M059J (cell line): ENCODE data around the gene DKKL1. TPM values are rescaled to one million over a fixed set of nuclear protein-coding genes. Genes with fewer than 3 reads are reported as not detected.

Experiments
- DNase-seq: peaks from one replicate; pipeline ENCODE4 v3.0.0-alpha.2; 2012; ENCODE audit warnings: low read depth
- total RNA-seq: library from RNA; depleted of rRNA; stranded (reverse); fragments of >200 nt; shearing (Covaris generic); gene quantifications from 2 replicates; pipeline ENCODE4 v1.2.3, GENCODE V29; 2014

The DKKL1 gene
- total RNA-seq, 1 experiment from 2014 or later, result not detected

DNA sequence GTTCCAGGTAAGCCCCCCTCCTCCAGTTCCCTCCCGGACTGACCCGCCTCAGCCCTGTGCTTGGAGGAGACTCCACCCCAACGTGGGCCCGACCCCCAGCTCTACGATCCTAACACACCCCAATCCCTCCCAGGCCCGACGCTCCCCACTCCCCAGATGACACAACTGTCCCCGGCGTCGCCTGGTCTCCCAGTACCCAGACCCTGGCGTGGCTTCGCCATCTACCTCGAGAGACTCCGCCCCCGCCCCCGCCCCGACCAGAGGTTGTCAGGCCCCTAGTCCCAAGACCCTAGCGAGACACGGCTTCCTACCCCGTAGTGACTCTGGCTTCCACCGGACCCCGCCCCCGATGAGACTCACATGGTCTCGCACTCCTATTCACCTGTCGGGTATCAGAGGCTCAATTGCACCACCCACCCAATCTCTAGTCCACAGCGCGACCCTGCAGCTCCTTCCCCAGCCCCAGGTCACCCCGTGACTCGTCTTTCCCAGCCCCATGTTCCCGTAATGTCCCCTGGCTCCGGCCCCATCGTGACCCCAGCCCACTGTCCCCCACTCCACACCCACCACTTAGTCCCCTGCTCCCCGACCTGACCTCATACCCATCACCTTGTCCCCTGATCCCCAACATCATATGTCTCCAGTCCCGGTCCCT is 25.5 kb upstream of the DKKL1 start:
- no peak for DNase-seq

DNA sequence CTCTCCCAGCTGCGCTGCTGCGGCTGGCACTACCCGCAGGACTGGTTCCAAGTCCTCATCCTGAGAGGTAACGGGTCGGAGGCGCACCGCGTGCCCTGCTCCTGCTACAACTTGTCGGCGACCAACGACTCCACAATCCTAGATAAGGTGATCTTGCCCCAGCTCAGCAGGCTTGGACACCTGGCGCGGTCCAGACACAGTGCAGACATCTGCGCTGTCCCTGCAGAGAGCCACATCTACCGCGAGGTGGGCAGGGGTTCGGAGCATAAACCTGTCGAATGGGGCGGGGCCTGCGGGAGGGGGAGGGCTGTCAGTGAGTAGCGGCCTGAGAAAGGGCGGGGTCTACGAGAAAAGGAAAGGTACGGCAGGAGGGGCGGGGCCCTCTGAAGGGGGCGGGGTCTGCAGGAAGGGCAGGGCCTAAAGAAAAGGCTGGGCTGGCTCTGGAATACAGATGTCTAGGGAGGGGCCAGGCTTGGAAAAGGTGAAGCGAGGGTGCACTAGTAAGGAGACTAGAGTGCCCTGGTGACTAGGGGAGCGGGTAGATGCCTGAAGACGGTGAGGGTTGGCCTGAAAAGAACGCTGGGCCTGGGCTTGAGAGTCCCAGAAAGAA is 24.9 kb upstream of the DKKL1 start:
- DNase-seq, result no peak

DNA sequence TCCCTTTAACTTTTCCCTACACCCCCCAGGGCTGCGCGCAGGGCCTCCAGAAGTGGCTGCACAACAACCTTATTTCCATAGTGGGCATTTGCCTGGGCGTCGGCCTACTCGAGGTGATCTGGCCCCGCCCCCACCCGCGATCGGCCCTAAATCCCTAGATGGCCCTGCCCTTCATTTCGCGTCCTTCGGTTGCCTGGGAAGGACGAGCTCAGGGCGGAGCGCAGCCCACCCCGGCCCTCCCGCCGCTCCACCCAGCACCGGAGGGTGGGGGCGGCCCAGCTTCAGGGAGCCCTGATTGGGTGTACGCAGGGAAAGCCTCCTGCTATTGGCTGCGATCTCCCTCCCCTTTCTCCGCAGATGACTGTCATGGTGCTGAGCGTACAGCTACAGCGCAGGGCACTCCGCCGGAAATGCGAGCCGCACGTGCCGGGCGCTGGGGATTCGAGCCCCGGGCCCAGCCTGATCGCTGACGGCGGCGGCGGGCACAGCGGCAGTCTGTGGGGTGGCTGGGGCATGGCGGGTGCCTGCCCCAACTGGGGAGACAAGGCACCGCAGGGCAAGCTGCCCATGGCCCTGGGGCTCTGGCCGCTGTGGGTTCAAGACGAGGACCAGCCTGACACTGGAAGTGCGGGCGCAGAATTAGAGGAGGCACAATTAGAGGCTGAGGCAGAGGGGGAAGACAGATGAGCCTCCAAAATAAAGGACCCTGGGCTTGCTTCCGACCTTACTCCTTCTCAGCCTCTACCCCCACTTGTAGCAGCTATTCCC is 24.2 kb upstream of the DKKL1 start:
- peak; percentile 75 for DNase-seq

DNA sequence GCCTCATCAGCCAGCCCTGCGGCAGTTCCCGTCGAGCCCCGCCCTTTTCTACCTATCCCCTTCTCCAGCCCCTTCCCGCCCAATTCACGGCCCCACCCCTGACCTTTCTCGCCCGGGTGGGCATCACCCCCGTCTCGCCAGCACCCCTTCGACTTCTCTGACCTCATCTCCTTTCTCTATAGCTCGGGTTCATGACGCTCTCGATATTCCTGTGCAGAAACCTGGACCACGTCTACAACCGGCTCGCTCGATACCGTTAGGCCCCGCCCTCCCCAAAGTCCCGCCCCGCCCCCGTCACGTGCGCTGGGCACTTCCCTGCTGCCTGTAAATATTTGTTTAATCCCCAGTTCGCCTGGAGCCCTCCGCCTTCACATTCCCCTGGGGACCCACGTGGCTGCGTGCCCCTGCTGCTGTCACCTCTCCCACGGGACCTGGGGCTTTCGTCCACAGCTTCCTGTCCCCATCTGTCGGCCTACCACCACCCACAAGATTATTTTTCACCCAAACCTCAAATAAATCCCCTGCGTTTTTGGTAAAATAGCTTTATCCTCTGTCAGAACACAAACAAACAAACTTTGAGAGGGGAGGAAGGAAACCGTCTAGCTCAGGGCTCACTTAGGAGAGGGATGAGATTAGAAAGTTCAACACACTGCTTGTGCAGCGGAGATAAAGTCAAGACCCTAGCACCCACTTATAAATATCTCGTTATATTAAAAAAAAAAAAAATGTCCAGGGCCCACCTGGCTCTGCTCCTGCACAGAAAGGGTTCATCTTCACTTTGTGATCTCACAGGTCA is 23.4 kb upstream of the DKKL1 start:
- peak; percentile 12 for DNase-seq

DNA sequence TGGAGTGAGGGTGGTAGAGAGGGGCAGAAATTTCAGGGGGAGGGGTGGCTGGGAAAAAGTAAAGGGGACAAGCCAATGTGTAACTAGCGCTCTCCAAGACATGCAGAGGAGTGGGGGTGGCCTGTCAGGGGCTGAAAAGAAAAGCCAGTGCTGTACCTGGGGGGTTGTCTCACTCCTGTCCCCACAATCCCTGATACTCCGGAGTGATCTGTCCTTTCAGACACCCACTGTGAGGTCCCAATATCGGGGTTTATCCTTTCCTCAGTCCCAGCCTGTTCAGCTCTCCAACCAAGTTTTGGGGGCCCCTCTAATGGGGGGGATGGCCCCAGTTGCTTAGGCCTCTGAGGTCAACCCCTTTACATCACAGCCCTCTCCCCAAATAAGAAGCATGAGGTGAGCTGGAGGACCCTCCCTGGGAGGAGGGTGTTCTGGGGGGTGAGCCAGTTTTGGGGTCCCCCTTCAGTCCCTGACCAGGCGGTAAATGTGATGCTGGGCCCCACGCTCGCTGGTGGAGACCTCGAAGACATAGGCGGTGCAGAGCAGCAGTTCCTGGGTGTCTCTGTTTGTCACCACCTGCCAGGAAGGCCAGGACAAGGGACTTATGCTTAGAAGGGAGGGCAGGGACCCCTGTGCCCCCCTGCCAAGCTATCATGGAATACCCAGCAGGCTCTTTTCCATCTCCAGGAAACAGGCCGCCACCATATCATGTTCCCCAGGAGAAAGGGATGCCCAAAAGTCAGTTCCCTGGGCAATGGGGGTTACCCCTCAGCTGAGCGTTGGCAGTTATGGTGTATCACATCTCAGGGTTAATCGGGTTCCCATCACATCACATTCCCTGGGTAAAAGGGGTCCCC is 22.6 kb upstream of the DKKL1 start:
- DNase-seq, result no peak

DNA sequence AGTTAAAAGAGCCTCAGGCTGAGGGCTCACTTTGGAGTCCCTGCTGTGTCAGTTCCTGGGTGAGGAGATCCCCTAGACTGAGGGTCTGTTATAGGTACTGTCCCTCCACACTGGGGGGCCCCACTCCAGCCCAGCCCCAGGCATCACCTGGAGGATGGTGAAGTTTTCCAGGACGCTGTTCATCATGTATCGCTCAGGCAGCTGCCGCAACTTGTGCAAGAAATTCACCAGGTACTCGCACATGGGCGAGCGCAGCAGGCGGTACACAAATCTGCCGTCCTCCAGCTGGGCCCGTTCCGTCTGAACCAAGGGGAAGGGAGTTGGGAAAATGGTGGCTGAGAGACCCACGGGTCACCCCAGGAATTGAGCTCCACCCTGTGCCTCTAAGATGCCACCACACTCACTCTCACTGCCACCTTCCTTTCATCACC is 21.4 kb upstream of the DKKL1 start:
- no peak for DNase-seq

DNA sequence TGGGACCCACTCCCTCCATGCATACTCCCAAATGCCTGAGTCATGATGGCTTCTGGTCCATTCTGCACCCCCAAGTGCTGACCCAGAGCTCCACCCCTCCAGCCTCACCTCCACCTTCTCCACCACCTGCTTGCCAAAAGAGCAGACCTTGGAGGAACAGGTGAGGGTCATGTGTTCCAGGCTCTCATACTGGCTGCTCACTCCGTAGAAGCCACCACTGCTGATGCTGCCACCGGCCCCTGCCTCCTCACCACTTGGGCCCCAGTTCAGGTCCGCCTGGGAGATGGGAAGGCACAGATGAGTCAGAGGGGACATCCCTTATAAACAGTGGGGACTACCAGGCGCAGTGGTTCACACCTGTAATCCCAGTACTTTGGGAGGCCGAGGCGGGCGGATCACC is 20.6 kb upstream of the DKKL1 start:
- DNase-seq, result no peak

DNA sequence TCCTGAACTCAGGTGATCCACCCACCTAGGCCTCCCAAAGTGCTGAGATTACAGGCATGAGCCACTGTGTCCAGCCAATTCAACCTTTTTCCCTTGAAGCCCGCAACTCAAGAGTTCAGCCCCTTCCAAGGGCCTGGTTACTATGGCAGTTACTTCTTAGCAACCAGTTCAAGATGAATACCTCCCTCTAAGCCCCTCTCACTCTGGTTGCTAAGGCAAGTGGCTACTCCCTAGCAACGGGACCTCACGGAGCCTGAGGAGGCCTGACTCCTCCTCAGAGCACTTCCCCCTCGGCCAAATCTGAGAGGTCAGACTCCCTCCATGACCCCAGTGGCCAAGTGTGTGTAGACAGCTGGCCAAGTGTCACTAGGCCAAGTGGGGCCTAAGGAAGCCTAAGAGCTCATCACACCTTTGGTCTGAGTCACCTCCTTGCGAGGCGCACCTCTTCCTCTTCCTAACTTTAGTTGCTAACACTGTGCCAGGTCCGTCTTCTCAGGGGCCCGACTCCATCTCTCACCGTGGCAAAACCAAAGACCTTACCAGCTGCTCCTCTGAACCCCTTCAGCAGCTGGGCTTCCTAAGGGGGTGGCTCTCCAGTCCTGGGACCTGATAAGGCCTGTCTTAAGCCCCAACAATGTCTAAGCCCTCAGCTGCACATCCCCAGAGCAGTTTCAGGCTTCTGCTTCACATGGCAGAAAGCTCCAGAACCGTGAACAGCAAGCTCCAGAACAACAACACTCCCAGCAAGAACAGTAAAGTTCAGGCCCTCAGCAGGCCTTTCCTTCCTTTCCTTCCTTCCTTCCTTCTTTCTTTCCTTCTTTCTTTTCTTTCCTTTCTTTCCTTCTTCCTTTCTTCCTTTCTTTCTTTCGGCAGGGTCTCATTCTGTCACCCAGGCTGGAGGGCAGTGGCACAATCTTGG is 18.9 kb upstream of the DKKL1 start:
- no peak for DNase-seq

DNA sequence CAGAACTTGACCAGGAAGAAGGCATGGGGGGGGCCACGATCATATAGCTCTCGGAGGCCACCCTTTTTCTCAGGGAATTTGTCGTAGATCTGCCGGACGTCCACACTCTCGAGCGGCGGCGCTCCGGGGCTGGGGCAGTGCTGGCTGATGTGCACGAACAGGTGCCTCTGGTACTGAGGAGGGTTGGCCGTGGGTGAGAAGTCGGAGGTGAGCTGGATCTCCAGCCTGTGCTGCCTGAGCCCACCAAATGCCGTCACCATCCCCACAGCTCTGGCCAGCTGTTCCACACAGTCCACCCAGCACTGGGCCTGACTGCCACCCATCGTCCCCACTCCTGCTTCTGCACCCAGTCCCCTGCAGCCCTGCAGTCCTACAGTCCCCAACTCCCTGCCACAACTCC is 16.5 kb upstream of the DKKL1 start:
- DNase-seq, result no peak

DNA sequence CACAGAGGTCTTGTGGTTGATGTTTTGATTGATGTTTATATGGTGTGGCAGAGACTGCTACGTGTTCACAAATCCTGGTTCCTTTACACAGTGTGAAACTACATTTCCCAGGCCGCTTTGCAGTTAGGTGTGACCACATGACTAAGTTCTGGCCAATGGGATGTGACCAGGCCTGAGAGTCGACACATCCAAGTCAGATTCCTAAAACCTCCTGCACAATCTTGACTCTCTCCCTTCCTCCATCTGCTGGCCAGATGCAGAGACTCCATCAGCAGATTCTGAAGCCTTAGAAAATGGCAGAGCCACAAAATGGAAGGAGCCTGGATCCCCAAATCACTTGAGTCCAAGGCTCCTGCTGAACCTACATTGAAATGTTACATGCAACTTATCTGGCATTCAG is 15.8 kb upstream of the DKKL1 start:
- peak; percentile 48 for DNase-seq

DNA sequence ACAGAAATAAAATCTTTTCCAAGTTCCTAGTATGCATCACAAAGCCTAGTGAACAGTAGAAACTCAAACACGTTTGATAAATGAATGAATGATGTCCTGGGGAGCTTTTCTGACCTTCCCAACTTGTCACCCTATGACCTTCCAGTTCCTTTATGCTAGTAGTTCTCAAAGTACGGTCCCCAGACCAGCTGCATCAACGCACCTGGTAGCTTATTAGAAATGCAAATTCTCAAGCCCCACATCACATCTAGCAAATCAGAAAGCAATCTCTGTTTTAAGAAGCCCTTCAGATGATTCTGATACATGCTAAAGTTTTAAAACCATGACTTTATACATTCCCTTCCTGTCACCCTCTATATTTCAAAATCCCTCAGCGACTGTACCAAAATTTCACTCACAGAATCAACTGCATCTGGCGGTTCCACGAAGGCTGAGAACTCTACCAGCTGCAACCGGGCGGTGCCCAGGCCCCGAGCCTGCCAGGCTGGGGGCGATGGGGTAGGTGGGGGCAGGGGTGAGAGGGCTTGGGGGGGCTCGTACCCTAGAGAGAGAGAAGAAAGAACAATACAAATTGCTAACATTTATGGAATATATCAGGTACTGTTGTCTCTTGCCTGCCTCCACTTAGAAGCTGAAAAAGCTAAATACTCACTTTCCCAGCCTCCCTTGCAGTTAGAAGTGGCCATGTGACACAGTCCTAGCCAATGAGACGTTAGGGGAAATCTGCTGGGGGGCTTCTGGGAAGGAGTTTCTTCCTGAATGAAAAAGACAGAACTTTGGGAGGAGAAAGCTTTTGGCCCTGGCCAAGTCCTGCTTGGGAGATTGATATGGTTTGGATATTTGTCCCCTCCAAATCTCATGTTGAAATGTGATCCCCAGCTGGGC is 15.1 kb upstream of the DKKL1 start:
- DNase-seq, result no peak

DNA sequence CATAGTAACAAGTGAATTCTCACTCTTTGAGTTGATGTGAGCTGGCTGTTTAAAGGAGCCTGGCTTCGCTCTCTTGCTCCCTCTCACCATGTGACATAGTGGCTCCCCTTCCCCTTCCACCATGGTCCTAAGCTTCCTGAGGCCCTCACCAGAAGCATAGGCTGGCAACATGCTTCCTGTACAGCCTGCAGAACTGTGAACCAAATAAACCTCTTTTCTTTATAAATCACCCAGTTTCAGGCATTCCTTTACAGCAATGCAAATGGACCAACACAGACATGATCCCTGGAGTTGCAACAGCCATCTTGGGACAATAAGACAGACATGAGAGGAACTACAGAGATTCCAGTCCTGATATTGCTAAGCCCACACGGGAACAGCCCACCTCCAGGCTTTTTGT is 14.1 kb upstream of the DKKL1 start:
- DNase-seq, result no peak

DNA sequence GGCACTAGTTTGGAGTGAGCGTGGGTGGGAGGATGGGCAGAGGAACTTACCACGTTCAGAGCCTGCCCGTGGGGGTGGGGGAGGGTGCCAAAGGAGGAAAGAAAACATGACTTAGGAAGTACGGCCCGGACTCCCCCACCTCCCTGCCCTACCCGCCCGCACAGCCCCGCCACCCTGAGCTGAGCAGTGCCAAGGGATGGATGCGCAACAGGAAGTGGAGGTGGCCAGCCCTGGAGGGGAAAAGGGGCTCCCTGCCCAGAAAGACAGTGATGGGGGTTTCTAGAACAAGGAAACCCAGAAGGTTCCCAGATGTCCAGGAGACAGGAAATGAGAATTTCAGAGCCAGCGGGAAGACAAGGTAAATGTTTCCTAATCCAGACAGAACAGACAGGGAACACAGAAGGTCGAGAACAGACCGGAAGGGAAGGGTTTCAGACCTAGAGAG is 7.7 kb upstream of the DKKL1 start:
- DNase-seq, result no peak

DNA sequence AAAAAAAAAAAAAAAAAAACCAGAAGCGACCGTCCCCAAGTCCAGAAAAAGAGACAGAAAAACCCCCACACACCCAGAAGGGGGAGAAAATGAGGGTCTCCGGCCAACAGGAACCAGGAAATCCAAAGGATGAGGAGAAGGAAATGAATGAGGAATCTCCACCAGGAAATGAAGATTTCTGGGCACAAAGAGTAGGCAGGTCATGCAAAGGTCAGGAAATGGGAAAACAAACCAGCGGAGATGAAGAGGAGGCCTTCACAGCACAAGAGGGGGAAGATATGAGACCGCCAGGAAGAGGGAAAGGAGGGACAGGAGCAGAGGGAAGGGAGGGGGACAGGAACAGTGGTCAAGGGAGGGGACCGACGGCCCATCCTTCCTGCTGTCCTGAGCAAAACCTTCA is 7.3 kb upstream of the DKKL1 start:
- no peak for DNase-seq

DNA sequence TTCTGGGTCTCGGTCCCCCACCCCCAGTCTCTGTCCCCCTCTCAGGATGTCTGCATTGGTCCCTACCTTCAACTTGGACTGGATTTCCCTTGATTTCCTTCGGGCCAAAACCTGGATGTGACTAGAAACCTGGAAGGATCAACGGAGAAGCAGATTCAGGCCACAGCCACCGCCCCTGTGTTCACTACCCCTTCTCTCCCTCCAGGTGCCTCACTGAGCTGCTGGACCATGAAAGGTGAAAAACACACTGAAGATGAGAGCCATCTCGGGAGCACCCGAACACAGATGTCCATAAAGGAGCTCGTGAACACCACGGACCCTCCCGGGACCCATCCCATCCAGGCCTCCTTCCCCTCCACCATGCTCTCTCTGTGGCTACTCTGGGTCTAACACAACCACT is 6.5 kb upstream of the DKKL1 start:
- DNase-seq, result no peak

DNA sequence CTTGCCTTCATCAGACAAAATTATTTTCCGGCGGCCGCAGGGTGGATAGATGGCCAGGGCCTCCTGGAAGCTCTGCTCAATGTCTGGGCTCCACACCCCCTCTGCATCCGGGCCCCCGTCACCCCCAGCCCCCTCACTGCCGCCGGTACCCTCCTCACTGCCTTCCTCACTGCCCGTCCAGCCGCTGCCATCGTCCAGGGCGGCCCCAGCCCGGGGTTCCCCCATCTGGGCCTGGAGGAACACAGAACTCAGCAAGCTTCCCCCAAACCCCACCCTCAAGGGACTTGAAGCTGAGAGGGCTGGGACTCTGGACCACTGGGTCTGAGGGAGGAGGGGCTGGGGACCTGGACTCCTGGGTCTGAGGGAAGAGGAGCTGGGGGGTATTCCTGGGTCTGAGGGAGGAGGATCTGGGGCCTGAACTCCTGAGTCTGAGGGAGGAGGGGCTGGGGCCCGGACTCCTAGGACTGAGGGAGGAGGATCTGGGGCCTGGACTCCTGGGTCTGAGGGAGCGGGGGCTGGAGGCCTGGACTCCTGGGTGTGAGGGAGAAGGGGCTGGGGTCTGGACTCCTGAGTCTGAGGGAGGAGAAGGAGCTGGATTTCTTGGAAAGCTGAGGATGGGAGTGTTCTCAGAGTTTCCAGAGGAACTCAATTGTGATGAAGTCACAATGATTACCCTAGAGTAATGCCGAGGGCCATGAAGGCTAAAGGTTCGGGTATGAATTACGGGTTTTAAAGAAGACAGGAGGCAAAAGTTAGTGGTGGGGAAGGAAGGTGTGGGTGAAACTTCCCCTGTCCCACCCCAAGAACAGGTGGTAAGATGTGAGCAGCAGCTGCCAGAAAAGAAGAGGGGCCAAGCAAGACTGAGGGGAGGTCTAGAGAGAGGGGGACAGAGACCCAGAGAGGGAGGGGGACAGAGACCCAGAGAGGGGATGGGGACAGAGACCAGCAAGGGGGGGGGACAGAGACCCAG is 3.5 kb upstream of the DKKL1 start:
- DNase-seq, result no peak

DNA sequence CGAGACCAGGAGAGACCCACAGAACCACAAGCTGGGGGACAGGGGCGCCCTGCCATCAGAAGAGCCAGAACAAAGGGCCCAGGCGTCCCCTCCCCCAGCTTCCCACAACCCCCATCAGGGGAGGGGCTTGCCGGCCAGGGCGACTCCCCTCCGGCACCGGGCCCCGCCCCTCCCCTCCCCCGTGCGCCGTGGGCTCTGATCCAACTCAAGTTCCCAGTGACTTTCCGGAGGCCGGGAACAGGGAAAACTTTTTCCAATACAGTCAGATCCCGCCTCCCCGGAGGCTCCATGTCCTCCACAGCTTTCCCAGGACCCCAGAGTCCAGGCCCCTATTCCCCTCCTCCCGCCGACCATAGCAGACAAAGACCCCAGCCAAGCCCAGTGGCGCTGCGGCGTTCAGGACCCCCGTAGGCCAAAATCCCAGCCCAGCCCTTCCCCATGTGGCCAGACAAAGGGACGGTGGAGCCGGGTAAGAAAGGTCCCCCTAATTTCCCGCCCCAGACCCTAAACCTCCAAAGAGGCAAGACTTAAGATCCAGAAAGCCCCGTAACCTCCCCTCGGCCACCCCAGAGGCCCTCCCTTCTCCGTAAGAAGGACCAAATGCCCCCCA is 2.1 kb upstream of the DKKL1 start:
- peak; percentile 61 for DNase-seq
